H1 (cell line): ENCODE results near the gene DRD1. TPM values are rescaled to one million over a fixed set of nuclear protein-coding genes. Genes with fewer than 3 reads are reported as not detected.

ENCODE experiments used
- CTCF ChIA-PET: fragments of 300-600 bp; sonication (Branson Sonifier 250); formaldehyde crosslinking; loops from one replicate; lab custom pipeline; 2021; ENCODE audit not compliant: partially characterized antibody; lab: Charles Lee
- POLR2A ChIA-PET: fragments of 300-600 bp; sonication (Branson Sonifier 250); formaldehyde crosslinking; loops from one replicate; lab custom pipeline; 2021; ENCODE audit warnings: inconsistent platforms; ENCODE audit not compliant: partially characterized antibody; lab: Charles Lee
- DNase-seq, 2 experiments: peaks; one replicate each; pipeline versions ENCODE4 v3.0.0 to v3.0.0-alpha.2; 2010 to 2022; ENCODE audit warnings: low spot score in 2 of 2, low read depth in 1 of 2, mixed read lengths in 1 of 2
- FAIRE-seq: peaks from 2 replicates; lab custom pipeline; 2011; peaks lifted over from hg19 to GRCh38; lab: Jason Lieb, UNC
- H2AFZ ChIP-seq: 2 replicates; pipeline ENCODE4 v1.8.1; 2012; ENCODE audit warnings: low read length, inconsistent platforms
- H2AK5ac ChIP-seq: 2 replicates; pipeline ENCODE4 v1.6.1; 2013; ENCODE audit warnings: low read depth, low read length
- H2BK120ac ChIP-seq: replicated peaks from 2 replicates; pipeline ENCODE3; 2013; ENCODE audit warnings: low read depth, low read length, inconsistent platforms
- H2BK12ac ChIP-seq: 2 replicates; pipeline ENCODE4 v1.6.1; 2013; ENCODE audit warnings: low read depth, low read length
- H2BK15ac ChIP-seq: 2 replicates; pipeline ENCODE4 v1.6.1; 2013; ENCODE audit warnings: low read length
- H2BK20ac ChIP-seq: 2 replicates; pipeline ENCODE4 v1.6.1; 2013; ENCODE audit warnings: low read length
- H2BK5ac ChIP-seq: 2 replicates; pipeline ENCODE4 v1.6.1; 2013; ENCODE audit warnings: low read depth, low read length
- H3K14ac ChIP-seq: 2 replicates; pipeline ENCODE4 v1.6.1; 2013; ENCODE audit warnings: inconsistent platforms; ENCODE audit not compliant: insufficient read length
- H3K18ac ChIP-seq: 2 replicates; pipeline ENCODE4 v1.6.1; 2013; ENCODE audit warnings: low read length; ENCODE audit errors: extremely low read depth
- H3K23ac ChIP-seq: 2 replicates; pipeline ENCODE4 v1.6.1; 2013; ENCODE audit warnings: inconsistent platforms; ENCODE audit not compliant: insufficient read length
- H3K23me2 ChIP-seq: 2 replicates; pipeline ENCODE4 v1.6.1; 2013; ENCODE audit warnings: low read depth, low read length
- H3K27ac ChIP-seq: 2 replicates; pipeline ENCODE4 v1.6.1; 2011; ENCODE audit warnings: low read depth, low read length, inconsistent platforms
- H3K27me3 ChIP-seq, 4 experiments: replicated peaks in 1 of 4; 1 replicate in 1 of 4; 2 replicates in 3 of 4; pipeline versions ENCODE4 v1.6.1 to v1.8.1; 2011 to 2013; ENCODE audit warnings: low read length in 3 of 4, mild to moderate bottlenecking in 3 of 4, inconsistent platforms in 2 of 4, mixed read lengths in 2 of 4, moderate library complexity in 1 of 4; ENCODE audit not compliant: control insufficient read depth in 3 of 4, insufficient read depth in 3 of 4; ENCODE audit errors: extremely low read depth in 1 of 4
- H3K36me3 ChIP-seq, 4 experiments: 2 replicates each; pipeline versions ENCODE4 v1.6.1 to v1.8.1; 2011 to 2013; ENCODE audit warnings: mild to moderate bottlenecking in 4 of 4, low read length in 3 of 4, moderate library complexity in 2 of 4, control low read depth in 1 of 4, inconsistent platforms in 1 of 4; ENCODE audit not compliant: insufficient read depth in 4 of 4, control insufficient read depth in 2 of 4
- H3K4ac ChIP-seq: replicated peaks from 2 replicates; pipeline ENCODE3; 2013; ENCODE audit warnings: low read length, low read depth, mixed read lengths, inconsistent platforms; ENCODE audit not compliant: insufficient read length
- H3K4me1 ChIP-seq, 4 experiments: replicated peaks in 1 of 4; 1 replicate in 1 of 4; 2 replicates in 3 of 4; pipeline versions ENCODE4 v1.6.1 to v1.8.1; 2011 to 2013; ENCODE audit warnings: low read length in 3 of 4, inconsistent platforms in 2 of 4, mixed read lengths in 1 of 4; ENCODE audit not compliant: insufficient read depth in 4 of 4, control insufficient read depth in 3 of 4
- H3K4me2 ChIP-seq, 2 experiments: 2 replicates each; pipeline versions ENCODE4 v1.6.1 to v1.8.1; 2011 to 2013; ENCODE audit warnings: low read depth in 2 of 2, low read length in 2 of 2, control low read depth in 1 of 2, inconsistent platforms in 1 of 2, mild to moderate bottlenecking in 1 of 2; ENCODE audit not compliant: insufficient read depth in 1 of 2
- H3K4me3 ChIP-seq, 4 experiments: fragments of 200-600, 300-600 bp in 1 of 4; sonication (generic), shearing (Covaris generic), sonication (Bioruptor Twin) in 1 of 4; 2 replicates each; pipeline versions ENCODE4 v1.5.1 to v1.8.1; 2011 to 2016; ENCODE audit warnings: low read length in 4 of 4, low read depth in 3 of 4, control low read depth in 2 of 4, inconsistent platforms in 2 of 4, mild to moderate bottlenecking in 2 of 4, mixed read lengths in 1 of 4, moderate library complexity in 1 of 4; ENCODE audit not compliant: insufficient read depth in 2 of 4; ENCODE audit errors: extremely low read depth in 1 of 4
- H3K56ac ChIP-seq: replicated peaks from 2 replicates; pipeline ENCODE3; 2013; ENCODE audit warnings: low read depth, mild to moderate bottlenecking, mixed read lengths, low read length, inconsistent platforms; ENCODE audit not compliant: insufficient read length
- H3K79me1 ChIP-seq: 2 replicates; pipeline ENCODE4 v1.6.1; 2013; ENCODE audit warnings: low read depth, low read length, control low read depth
- H3K79me2 ChIP-seq, 2 experiments: 2 replicates each; pipeline versions ENCODE4 v1.6.1 to v1.8.1; 2012 to 2013; ENCODE audit warnings: low read length in 2 of 2, mild to moderate bottlenecking in 2 of 2, inconsistent platforms in 1 of 2; ENCODE audit not compliant: insufficient read depth in 2 of 2, control insufficient read depth in 1 of 2
- H3K9ac ChIP-seq, 4 experiments: replicated peaks in 1 of 4; 1 replicate in 1 of 4; 2 replicates in 3 of 4; pipeline versions ENCODE4 v1.6.1 to v1.8.1; 2011 to 2013; ENCODE audit warnings: low read depth in 3 of 4, low read length in 3 of 4, control low read depth in 2 of 4, mild to moderate bottlenecking in 2 of 4, moderate library complexity in 2 of 4, inconsistent platforms in 1 of 4; ENCODE audit errors: extremely low read depth in 1 of 4
- H3K9me3 ChIP-seq, 2 experiments: 2 replicates each; pipeline versions ENCODE4 v1.6.1 to v1.8.1; 2012 to 2013; ENCODE audit warnings: mild to moderate bottlenecking in 2 of 2, moderate library complexity in 2 of 2, control low read depth in 1 of 2, inconsistent platforms in 1 of 2, low read depth in 1 of 2, low read length in 1 of 2, mixed read lengths in 1 of 2; ENCODE audit not compliant: insufficient read depth in 2 of 2
- H4K20me1 ChIP-seq, 2 experiments: replicated peaks in 1 of 2; 2 replicates each; pipeline versions ENCODE3 to v1.8.1; 2011 to 2013; ENCODE audit warnings: inconsistent platforms in 2 of 2, low read length in 2 of 2, mild to moderate bottlenecking in 1 of 2; ENCODE audit not compliant: insufficient read depth in 2 of 2, control insufficient read depth in 1 of 2
- H4K5ac ChIP-seq: 2 replicates; pipeline ENCODE4 v1.6.1; 2013; ENCODE audit warnings: low read length, low read depth, mixed read lengths, inconsistent platforms; ENCODE audit not compliant: insufficient read length
- H4K8ac ChIP-seq: 2 replicates; pipeline ENCODE4 v1.8.0; 2013; ENCODE audit warnings: mild to moderate bottlenecking, moderate library complexity, low read length, inconsistent platforms; ENCODE audit not compliant: insufficient read depth; ENCODE audit errors: extremely low read depth
- H4K91ac ChIP-seq: replicated peaks from 2 replicates; pipeline ENCODE3; 2013; ENCODE audit warnings: low read length, mixed read lengths, inconsistent platforms; ENCODE audit not compliant: insufficient read length
- CTBP2 ChIP-seq: IDR thresholded peaks from 2 replicates; pipeline ENCODE4 v1.7.0; 2011; ENCODE audit warnings: borderline replicate concordance, mild to moderate bottlenecking, moderate library complexity, mixed read lengths, low read length; ENCODE audit not compliant: insufficient read depth, insufficient read length
- MAX ChIP-seq: IDR thresholded peaks from 2 replicates; pipeline ENCODE4 v1.6.1; 2012; ENCODE audit warnings: inconsistent platforms
- POLR2AphosphoS5 ChIP-seq: IDR thresholded peaks from 2 replicates; pipeline ENCODE4 v1.6.1; 2011; ENCODE audit warnings: low read depth, low read length
- TCF12 ChIP-seq: IDR thresholded peaks from 2 replicates; pipeline ENCODE4 v1.6.1; 2011; ENCODE audit warnings: low read depth, mild to moderate bottlenecking, low read length
- YY1 ChIP-seq: IDR thresholded peaks from 2 replicates; pipeline ENCODE4 v1.6.1; 2011; ENCODE audit warnings: low read depth, mild to moderate bottlenecking, low read length
- WGBS, 2 experiments: shearing (Covaris generic) in 1 of 2; methylation state at CpG; one replicate each; pipeline versions ENCODE4 v1.1.6 to v1.1.7; 2013 to 2015; ENCODE audit warnings: low lambda C conversion rate in 2 of 2, mixed read lengths in 2 of 2, inconsistent platforms in 1 of 2, low coverage in 1 of 2, missing lambda C conversion rate in 1 of 2; ENCODE audit not compliant: insufficient replicate concordance in 2 of 2, insufficient coverage in 1 of 2, insufficient read length in 1 of 2; ENCODE audit errors: extremely low coverage in 1 of 2, missing lambda C conversion rate in 1 of 2; 5-methylcytosine and 5-hydroxymethylcytosine counted together
- polyA plus RNA-seq, 7 experiments: library from polyadenylated mRNA; depleted of rRNA in 3 of 7; stranded (reverse) in 5 of 7; unstranded in 2 of 7; fragments of >200 nt in 5 of 7; fragments of 200-250 nt in 2 of 7; gene quantifications; 1 replicate in 5 of 7; 2 replicates in 1 of 7; 4 replicates in 1 of 7; pipeline versions ENCODE4 v1.2.1 to v1.2.3, GENCODE V29; 2011 to 2013; ENCODE audit warnings: missing spikeins in 2 of 7, mixed read lengths in 2 of 7
- total RNA-seq: library from RNA; stranded (reverse); fragmentation: NEBNext Ultra II Directional; extraction: Animal tissue kit (Norgen Biotek cat#: 25700); gene quantifications from 2 replicates; pipeline ENCODE4 v1.2.1, GENCODE V29; 2021

Gene DRD1
- total and polyA plus RNA-seq, 2 of the 8 experiments (the other 6 are each of a cell fraction or from before 2014, with no cell fraction given) = 0.03 to 0.19 TPM

GRCh38 chr5:175466700-175467318, 22.8 kb upstream of the DRD1 start:
- Histone ChIP-seq H3K56ac (no peak overlapping the region), H3K79me1 (no peaks in the 10 kb centered on the region), H3K23ac (no peak overlapping the region), H3K4me3 (no peak overlapping the region), H3K18ac (no peak overlapping the region), H3K27me3 (no peaks in the 10 kb centered on the region), H2BK120ac (no peak overlapping the region), H3K14ac (no peak overlapping the region), H2AFZ (peak overlapping the region; percentile 42; the same call in 1 of the 2 replicates), H2BK5ac (no peak overlapping the region), H4K91ac (no peak overlapping the region), H4K8ac (no peak overlapping the region), H3K9me3 (no peaks in the 10 kb centered on the region), H4K5ac (no peak overlapping the region), H2BK20ac (no peak overlapping the region), H3K27ac (no peak overlapping the region), H3K4me2 (no peak overlapping the region), H3K36me3 (no peaks in the 10 kb centered on the region), H2BK12ac (no peak overlapping the region), H3K4me1 (no peaks in the 10 kb centered on the region; a peak in 1 of 7 replicates), H2AK5ac (no peak overlapping the region), H3K9ac (no peak overlapping the region), H3K4ac (no peak overlapping the region), H3K23me2 (no peaks in the 10 kb centered on the region), H3K79me2 (no peaks in the 10 kb centered on the region), H4K20me1 (no peaks in the 10 kb centered on the region), H2BK15ac (no peak overlapping the region)
- CTCF ChIA-PET = interaction anchor here (0.6 to 3.7 kb wide), 8 partner anchors 9 to 235 kb away, joined by 3 to 15 read pairs (median 4); partner anchors contain the start of gene DRD1
- FAIRE-seq (no peak), DNase-seq (no peak)
- POLR2A ChIA-PET = interaction anchor here (2.6 kb wide), 1 partner anchor 13 kb away, joined by 7 read pairs; no protein-coding TSS in a partner anchor
- TF ChIP-seq POLR2AphosphoS5 (no peak), MAX (no peak), YY1 (no peak), TCF12 (no peak), CTBP2 (no peak)
- 78% methylated on average over 5 of the region's 5 CpGs; no CpG with 5 or more reads in 1 of the 2 experiments for WGBS, 2 experiments
